Glutamatergic neuron (in vitro differentiated cells): ENCODE measurements around the gene SULT1A3. TPM values are rescaled to one million over a fixed set of nuclear protein-coding genes. Genes with fewer than 3 reads are reported as not detected.

Source experiments
- DNase-seq: peaks from one replicate; pipeline ENCODE4 v3.0.0; 2022
- H3K27ac Mint-ChIP-seq: one replicate; pipeline ENCODE4 v1.8.0; 2020; ENCODE audit warnings: mild to moderate bottlenecking, mixed read lengths, inconsistent platforms; ENCODE audit not compliant: unreplicated experiment
- H3K27me3 Mint-ChIP-seq: one replicate; pipeline ENCODE4 v1.8.0; 2020; ENCODE audit warnings: mild to moderate bottlenecking, moderate library complexity, mixed read lengths, inconsistent platforms; ENCODE audit not compliant: unreplicated experiment
- H3K36me3 Mint-ChIP-seq: one replicate; pipeline ENCODE4 v1.8.0; 2020; ENCODE audit warnings: mild to moderate bottlenecking, mixed read lengths, inconsistent platforms; ENCODE audit not compliant: unreplicated experiment
- H3K4me1 Mint-ChIP-seq: one replicate; pipeline ENCODE4 v1.8.0; 2020; ENCODE audit warnings: mild to moderate bottlenecking, low read depth, mixed read lengths, inconsistent platforms; ENCODE audit not compliant: unreplicated experiment
- H3K4me3 Mint-ChIP-seq: one replicate; pipeline ENCODE4 v1.8.0; 2020; ENCODE audit warnings: mild to moderate bottlenecking, mixed read lengths, inconsistent platforms; ENCODE audit not compliant: unreplicated experiment
- H3K9me3 Mint-ChIP-seq: one replicate; pipeline ENCODE4 v1.8.0; 2020; ENCODE audit warnings: mild to moderate bottlenecking, moderate library complexity, mixed read lengths, inconsistent platforms; ENCODE audit not compliant: unreplicated experiment
- total RNA-seq: library from RNA; stranded (reverse); fragmentation: NEBNext Ultra II Directional; extraction: Animal tissue kit (Norgen Biotek cat#: 25700); gene quantifications from one replicate; pipeline ENCODE4 v1.2.1, GENCODE V29; 2021; ENCODE audit not compliant: unreplicated experiment
- TF ChIP-seq, protein P1 (sequence below): fragments of 200-600 bp; sonication (generic); IDR thresholded peaks from one replicate; pipeline ENCODE4 v1.5.0; 2021; ENCODE audit not compliant: partially characterized antibody, unreplicated experiment

SULT1A3 gene
- total RNA-seq, 1 donor from 2014 or later = 15.8 TPM

- DNase-seq = no peak
These were observed 19.1 kb upstream of the SULT1A3 start for GRCh38 chr16:30179931-30180330.

GRCh38 chr16:30180741-30181140 is 18.3 kb upstream of the SULT1A3 start:
- Mint-ChIP-seq H3K4me3 (no peak overlapping the region), H3K36me3 (no peaks in the 10 kb centered on the region)

More at GRCh38 chr16:30179931-30180330, 19.1 kb upstream of the SULT1A3 start:
- Mint-ChIP-seq H3K27me3 (peaks cover 4% of the 10 kb centered on the region), H3K4me1 (no peaks in the 10 kb centered on the region), H3K27ac (no peak overlapping the region), H3K9me3 (peaks cover 4% of the 10 kb centered on the region), H3K36me3 (no peaks in the 10 kb centered on the region), H3K4me3 (no peak overlapping the region)
- TF ChIP-seq, protein P1, sequence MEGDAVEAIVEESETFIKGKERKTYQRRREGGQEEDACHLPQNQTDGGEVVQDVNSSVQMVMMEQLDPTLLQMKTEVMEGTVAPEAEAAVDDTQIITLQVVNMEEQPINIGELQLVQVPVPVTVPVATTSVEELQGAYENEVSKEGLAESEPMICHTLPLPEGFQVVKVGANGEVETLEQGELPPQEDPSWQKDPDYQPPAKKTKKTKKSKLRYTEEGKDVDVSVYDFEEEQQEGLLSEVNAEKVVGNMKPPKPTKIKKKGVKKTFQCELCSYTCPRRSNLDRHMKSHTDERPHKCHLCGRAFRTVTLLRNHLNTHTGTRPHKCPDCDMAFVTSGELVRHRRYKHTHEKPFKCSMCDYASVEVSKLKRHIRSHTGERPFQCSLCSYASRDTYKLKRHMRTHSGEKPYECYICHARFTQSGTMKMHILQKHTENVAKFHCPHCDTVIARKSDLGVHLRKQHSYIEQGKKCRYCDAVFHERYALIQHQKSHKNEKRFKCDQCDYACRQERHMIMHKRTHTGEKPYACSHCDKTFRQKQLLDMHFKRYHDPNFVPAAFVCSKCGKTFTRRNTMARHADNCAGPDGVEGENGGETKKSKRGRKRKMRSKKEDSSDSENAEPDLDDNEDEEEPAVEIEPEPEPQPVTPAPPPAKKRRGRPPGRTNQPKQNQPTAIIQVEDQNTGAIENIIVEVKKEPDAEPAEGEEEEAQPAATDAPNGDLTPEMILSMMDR = no peak

DNA sequence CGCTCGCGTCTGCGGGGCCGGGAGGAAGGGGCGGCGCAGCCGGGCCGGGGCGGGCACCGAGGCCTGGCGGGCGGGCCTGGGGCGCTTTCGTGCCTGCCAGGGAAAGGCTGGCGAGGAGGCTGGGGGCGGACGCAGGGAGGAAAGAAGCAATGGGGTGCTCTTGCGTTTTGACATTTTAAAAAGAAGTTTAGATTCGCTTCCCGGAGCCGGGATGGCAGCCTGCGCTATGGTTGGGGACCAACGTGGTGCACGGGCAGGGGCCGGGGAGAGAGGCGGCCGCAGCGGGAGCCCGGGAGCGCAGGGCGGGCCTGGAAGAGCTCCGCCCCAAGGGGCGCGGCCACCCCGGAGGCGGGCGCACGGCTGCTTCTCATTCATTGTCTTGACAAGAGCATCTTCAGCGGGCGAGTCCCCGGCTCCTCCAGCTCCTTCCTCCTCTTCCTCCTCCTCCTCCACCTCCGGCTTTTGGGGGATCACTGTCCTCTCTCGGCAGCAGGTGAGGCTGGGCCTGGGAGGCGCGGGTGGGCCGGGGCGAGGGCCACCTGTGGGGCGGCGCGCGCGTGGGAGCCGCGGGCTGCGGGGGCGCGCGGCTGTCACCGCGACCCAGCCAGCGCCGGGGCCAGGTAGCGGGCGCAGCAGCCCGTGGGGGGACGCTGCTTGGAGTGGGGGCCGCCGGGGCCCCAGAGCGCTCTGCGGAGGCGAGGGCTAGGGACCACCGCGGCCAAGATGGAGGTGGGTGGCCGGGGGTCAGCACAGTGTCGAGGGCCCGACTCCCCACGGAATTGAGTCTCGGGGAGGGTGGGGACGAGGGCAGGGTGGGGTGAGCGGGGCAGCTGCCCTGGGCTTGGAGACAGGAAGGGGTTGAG is 15.6 kb upstream of the SULT1A3 start, which contains the start of gene CORO1A:
CORO1A (plus strand) TSS at position 370 of the 863 bp plus-strand sequence. CDS start 1,608 bp downstream, outside the sequence.
- TF ChIP-seq, protein P1 = no peak
- peak; percentile 91 for DNase-seq
- Mint-ChIP-seq H3K9me3 (peaks cover 2% of the 10 kb centered on the region), H3K4me3 (peak within 1 kb of the TSS; percentile 86), H3K36me3 (no peaks in the 10 kb centered on the region), H3K4me1 (no peaks in the 10 kb centered on the region), H3K27me3 (peaks cover 4% of the 10 kb centered on the region), H3K27ac (no peak within 1 kb of the TSS)

More at GRCh38 chr16:30180741-30181140, 18.3 kb upstream of the SULT1A3 start:
- no peak for DNase-seq
- H3K9me3 Mint-ChIP-seq = peaks cover 4% of the 10 kb centered on the region
- TF ChIP-seq, protein P1 = no peak
- H3K4me1 Mint-ChIP-seq = no peaks in the 10 kb centered on the region
- no peak overlapping the region for H3K27ac Mint-ChIP-seq
- H3K27me3 Mint-ChIP-seq = peaks cover 4% of the 10 kb centered on the region

DNA sequence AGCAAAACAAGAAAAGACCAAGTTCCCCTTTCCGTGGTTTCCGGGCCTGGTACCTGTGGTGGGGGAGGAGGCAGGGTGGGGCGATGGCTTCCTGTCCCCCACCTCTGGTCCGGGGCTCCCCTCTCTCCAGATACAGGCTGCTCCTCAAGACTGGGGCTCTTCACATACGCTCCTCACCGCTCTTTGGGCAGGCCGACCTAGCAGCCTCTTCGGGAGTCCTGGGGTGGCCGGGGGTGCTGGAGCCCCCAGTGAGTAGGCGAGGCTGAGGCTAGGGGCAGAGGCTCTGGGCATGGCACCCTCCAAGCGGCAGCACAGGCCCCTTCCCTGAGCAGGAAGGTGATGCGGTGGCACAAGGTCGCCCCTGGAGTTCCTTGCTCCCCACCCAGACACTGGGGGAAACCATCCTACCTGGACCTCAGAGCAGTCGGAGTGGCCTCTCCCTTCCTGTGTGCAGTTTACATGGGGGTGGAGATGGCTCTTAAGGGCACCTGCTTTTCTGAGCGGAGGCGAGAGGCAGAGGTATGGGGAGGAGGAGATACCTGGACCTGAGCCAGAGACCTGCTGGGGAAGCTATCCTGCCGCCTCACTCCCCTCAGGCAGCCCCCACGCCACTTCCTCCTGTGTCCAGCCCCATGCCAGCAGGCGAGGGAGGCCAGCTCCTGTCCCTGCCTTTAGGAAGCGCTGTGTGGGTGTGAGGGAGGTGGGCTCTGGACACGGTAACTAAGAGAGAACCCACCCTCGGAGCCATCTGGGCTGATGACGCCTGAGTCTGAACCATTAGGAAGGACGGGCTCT is 14.8 kb upstream of the SULT1A3 start:
- Mint-ChIP-seq H3K36me3 (no peaks in the 10 kb centered on the region), H3K9me3 (peaks cover 2% of the 10 kb centered on the region), H3K27ac (no peak overlapping the region), H3K4me3 (peak overlapping the region; percentile 86), H3K4me1 (no peaks in the 10 kb centered on the region), H3K27me3 (peaks cover 4% of the 10 kb centered on the region)
- DNase-seq = peak; percentile 19
- TF ChIP-seq, protein P1 = no peak
